Ovary (tissue), 3 donors: ENCODE data around the gene PCBP3.

Source experiments
- CTCF ChIP-seq, 3 donors: fragments of 450-650 bp in 2 of 3; fragments of 200-600 bp in 1 of 3; IDR thresholded peaks; one replicate each; pipeline versions ENCODE4 v1.5.1 to v1.8.0; 2016 to 2022; ENCODE audit warnings: antibody characterized with exemption in 3 of 3, mild to moderate bottlenecking in 1 of 3
- EP300 ChIP-seq: sonication (generic); formaldehyde crosslinking; IDR thresholded peaks from one replicate; pipeline ENCODE4 v1.6.1; 2017; ENCODE audit warnings: antibody characterized with exemption
- POLR2A ChIP-seq: fragments of 450-650 bp; IDR thresholded peaks from one replicate; pipeline ENCODE4 v1.6.1; 2017; ENCODE audit warnings: antibody characterized with exemption, mild to moderate bottlenecking, moderate library complexity
- donor health status: DM: no; HTN: no; CAD: no.

GRCh38 chr21:45964649-45965048 lies 321.1 kb downstream of the PCBP3 start:
- no peak for TF ChIP-seq CTCF (IDR thresholded peaks at IDR 0.05)
- no peak for TF ChIP-seq POLR2A
- TF ChIP-seq EP300: no peak
